Gastroesophageal sphincter (tissue), 4 donors: ENCODE results near the gene POT1. TPM values are rescaled to one million over a fixed set of nuclear protein-coding genes. Genes with fewer than 3 reads are reported as not detected.

Source experiments
- ATAC-seq: fragments of 150-250 bp; one replicate; pipeline ENCODE4 v1.9.1; 2016; ENCODE audit warnings: mild to moderate bottlenecking, moderate library complexity
- H3K27ac ChIP-seq, 4 donors: fragments of 200-600 bp; sonication (generic) in 3 of 4; 1 replicate in 3 of 4; 2 replicates in 1 of 4; pipeline ENCODE4 v1.5.1; 2016 to 2019
- H3K27me3 ChIP-seq: fragments of 200-600 bp; sonication (generic); one replicate; pipeline ENCODE4 v1.5.1; 2019
- H3K36me3 ChIP-seq, 2 donors: fragments of 200-600 bp; sonication (generic); one replicate each; pipeline ENCODE4 v1.5.1; 2019; ENCODE audit warnings: control low read depth in 1 of 2
- H3K4me1 ChIP-seq, 3 donors: fragments of 200-600 bp; sonication (generic); 1 replicate in 2 of 3; 2 replicates in 1 of 3; pipeline ENCODE4 v1.5.1; 2016 to 2019; ENCODE audit warnings: control low read depth in 2 of 3
- H3K4me3 ChIP-seq, 2 donors: fragments of 200-600 bp; sonication (generic); one replicate each; pipeline ENCODE4 v1.5.1; 2019; ENCODE audit warnings: mild to moderate bottlenecking in 1 of 2, moderate library complexity in 1 of 2
- H3K9me3 ChIP-seq, 3 donors: fragments of 200-600 bp; sonication (generic); one replicate each; pipeline ENCODE4 v1.5.1; 2017 to 2019; ENCODE audit warnings: control low read depth in 2 of 3
- EP300 ChIP-seq: sonication (generic); formaldehyde crosslinking; IDR thresholded peaks from one replicate; pipeline ENCODE4 v1.6.1; 2017; ENCODE audit warnings: antibody characterized with exemption, mild to moderate bottlenecking
- POLR2A ChIP-seq, 2 donors: fragments of 450-650 bp; IDR thresholded peaks; one replicate each; pipeline ENCODE4 v1.6.1; 2017; ENCODE audit warnings: antibody characterized with exemption in 2 of 2, mild to moderate bottlenecking in 2 of 2, moderate library complexity in 1 of 2
- POLR2AphosphoS5 ChIP-seq: sonication (generic); formaldehyde crosslinking; IDR thresholded peaks from one replicate; pipeline ENCODE4 v1.6.1; 2017; ENCODE audit warnings: antibody characterized with exemption
- WGBS, 2 donors: methylation state at CpG; one replicate each; pipeline ENCODE4 v1.1.5; 2018; ENCODE audit warnings: low coverage in 1 of 2; 5-methylcytosine and 5-hydroxymethylcytosine counted together
- total RNA-seq, 4 donors: library from RNA; depleted of rRNA; stranded (reverse); fragments of >200 nt; gene quantifications; one replicate each; pipeline ENCODE4 v1.1.0, GENCODE V29; 2016
- TF ChIP-seq, protein P1 (sequence below), 4 experiments: fragments of 200-600 bp in 2 of 4; fragments of 450-650 bp in 2 of 4; sonication (generic) in 1 of 4; IDR thresholded peaks; one replicate each; pipeline ENCODE4 v1.5.1; 2017 to 2019; ENCODE audit warnings: antibody characterized with exemption in 4 of 4, mild to moderate bottlenecking in 2 of 4, moderate library complexity in 2 of 4

POT1 gene
- total RNA-seq, 4 donors from 2014 or later, result 17.9 to 32.7 (median 25.6) TPM

DNA sequence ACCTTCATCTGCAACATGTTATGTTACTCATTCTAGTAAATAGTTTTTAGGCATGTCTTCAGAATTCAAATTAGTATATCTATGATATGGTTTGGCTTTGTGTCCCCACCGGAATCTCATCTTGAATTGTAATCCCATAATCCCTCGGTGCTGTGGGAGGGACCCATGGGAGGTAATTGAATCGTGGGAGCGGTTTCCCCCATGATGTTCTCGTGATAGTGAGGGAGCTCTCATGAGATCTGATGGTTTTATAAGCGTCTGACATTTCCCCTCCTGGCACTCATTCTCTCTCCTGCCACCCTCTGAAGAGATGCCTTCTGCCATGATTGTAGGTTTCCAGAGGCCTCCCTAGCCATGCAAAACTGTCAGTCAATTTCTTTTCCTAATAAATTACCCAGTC lies 143.6 kb downstream of the POT1 start:
- 66 to 100% methylated on average over 1 to 6 of the region's 6 CpGs for WGBS, 2 donors
- TF ChIP-seq EP300 (no peak), POLR2AphosphoS5 (no peak), POLR2A (IDR thresholded peaks at IDR 0.05) (no peak)
- TF ChIP-seq, protein P1, sequence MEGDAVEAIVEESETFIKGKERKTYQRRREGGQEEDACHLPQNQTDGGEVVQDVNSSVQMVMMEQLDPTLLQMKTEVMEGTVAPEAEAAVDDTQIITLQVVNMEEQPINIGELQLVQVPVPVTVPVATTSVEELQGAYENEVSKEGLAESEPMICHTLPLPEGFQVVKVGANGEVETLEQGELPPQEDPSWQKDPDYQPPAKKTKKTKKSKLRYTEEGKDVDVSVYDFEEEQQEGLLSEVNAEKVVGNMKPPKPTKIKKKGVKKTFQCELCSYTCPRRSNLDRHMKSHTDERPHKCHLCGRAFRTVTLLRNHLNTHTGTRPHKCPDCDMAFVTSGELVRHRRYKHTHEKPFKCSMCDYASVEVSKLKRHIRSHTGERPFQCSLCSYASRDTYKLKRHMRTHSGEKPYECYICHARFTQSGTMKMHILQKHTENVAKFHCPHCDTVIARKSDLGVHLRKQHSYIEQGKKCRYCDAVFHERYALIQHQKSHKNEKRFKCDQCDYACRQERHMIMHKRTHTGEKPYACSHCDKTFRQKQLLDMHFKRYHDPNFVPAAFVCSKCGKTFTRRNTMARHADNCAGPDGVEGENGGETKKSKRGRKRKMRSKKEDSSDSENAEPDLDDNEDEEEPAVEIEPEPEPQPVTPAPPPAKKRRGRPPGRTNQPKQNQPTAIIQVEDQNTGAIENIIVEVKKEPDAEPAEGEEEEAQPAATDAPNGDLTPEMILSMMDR (IDR thresholded peaks at IDR 0.05), result no peak
- H3K4me1 ChIP-seq, result no peaks in the 10 kb centered on the region
- no peak overlapping the region for H3K4me3 ChIP-seq
- no peaks in the 10 kb centered on the region for H3K36me3 ChIP-seq
- ATAC-seq, result no peak
- H3K27ac ChIP-seq, result no peak overlapping the region
- no peaks in the 10 kb centered on the region for H3K9me3 ChIP-seq
- H3K27me3 ChIP-seq, result no peaks in the 10 kb centered on the region

GRCh38 chr7:124784879-124785818 lies 144.5 kb downstream of the POT1 start:
- WGBS, 2 donors, result 42 to 47% methylated on average over 8 of the region's 9 CpGs
- Histone ChIP-seq H3K36me3 (no peaks in the 10 kb centered on the region), H3K27me3 (no peaks in the 10 kb centered on the region), H3K9me3 (no peaks in the 10 kb centered on the region), H3K27ac (no peak overlapping the region), H3K4me1 (no peaks in the 10 kb centered on the region), H3K4me3 (no peak overlapping the region)
- ATAC-seq, result peak; percentile 57
- TF ChIP-seq POLR2A (IDR thresholded peaks at IDR 0.05) (no peak), POLR2AphosphoS5 (no peak)
- TF ChIP-seq, protein P1 (IDR thresholded peaks at IDR 0.05), result peak; percentile 51 to 83 (median 66)

- H3K4me1 ChIP-seq, result no peaks in the 10 kb centered on the region
- H3K4me3 ChIP-seq, result no peak overlapping the region
- no peaks in the 10 kb centered on the region for H3K9me3 ChIP-seq
- H3K27ac ChIP-seq, result no peak overlapping the region
- H3K36me3 ChIP-seq, result no peaks in the 10 kb centered on the region
- WGBS, 2 donors, result 81 to 90% methylated on average over 5 of the region's 5 CpGs
- TF ChIP-seq, protein P1 (IDR thresholded peaks at IDR 0.05), result no peak
- TF ChIP-seq EP300 (no peak), POLR2A (IDR thresholded peaks at IDR 0.05) (no peak), POLR2AphosphoS5 (no peak)
- H3K27me3 ChIP-seq, result no peaks in the 10 kb centered on the region
- no peak for ATAC-seq
Observed at GRCh38 chr7:124783271-124783670, 146.4 kb downstream of the POT1 start.

DNA sequence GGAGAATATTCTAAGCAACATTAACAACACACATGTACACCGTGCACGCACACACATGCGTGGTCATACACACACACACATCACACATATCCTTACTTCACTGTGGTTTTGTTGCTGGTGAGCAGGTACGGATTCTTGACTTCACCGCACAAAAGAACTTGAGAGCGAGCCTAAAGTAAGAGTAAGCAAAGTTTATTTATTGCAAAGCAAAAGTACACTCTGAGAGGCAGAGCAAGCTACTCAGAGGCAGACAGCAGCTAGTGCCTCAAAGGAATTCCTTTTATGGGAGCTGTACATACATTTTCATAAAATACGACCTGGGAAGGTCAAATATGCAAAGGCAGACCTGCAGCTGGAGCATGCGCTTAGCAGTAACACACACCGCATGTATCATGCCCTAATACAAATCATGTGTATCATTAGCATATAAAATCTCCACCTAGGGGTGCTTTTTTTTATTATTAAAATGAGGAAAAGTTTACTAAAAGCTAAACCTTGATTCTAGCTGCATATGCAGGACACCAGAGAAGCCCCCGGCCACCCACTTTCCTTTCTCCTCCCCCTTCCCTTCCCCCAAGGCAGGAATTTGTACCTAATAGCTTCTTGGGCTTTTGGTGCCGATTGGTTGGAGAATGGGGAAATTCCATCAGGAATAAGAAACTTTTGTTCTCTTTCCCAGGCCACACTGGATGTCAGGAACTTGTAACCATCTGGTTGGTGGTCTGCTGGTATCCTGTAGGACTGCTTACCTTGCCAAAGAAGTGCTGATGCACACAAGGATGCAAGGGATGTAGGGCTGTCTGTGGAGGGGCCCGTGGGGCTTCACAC lies 147.5 kb downstream of the POT1 start:
- Histone ChIP-seq H3K4me1 (no peaks in the 10 kb centered on the region), H3K4me3 (no peak overlapping the region), H3K36me3 (no peaks in the 10 kb centered on the region), H3K27me3 (no peaks in the 10 kb centered on the region), H3K27ac (no peak overlapping the region), H3K9me3 (no peaks in the 10 kb centered on the region)
- no peak for TF ChIP-seq EP300
- TF ChIP-seq, protein P1 (IDR thresholded peaks at IDR 0.05), result no peak
- no peak for TF ChIP-seq POLR2A (IDR thresholded peaks at IDR 0.05)
- TF ChIP-seq POLR2AphosphoS5, result no peak
- no peak for ATAC-seq
- 33 to 79% methylated on average over 4 to 12 of the region's 12 CpGs for whole genome bisulfite sequencing, 2 donors
